Peyer's patch (tissue), 4 donors: Measurements from ENCODE around the gene PLPP4. TPM values are rescaled to one million over a fixed set of nuclear protein-coding genes. Genes with fewer than 3 reads are reported as not detected.

Experiments used
- DNase-seq, 3 donors: peaks; one replicate each; pipeline ENCODE4 v3.0.0-alpha.2; 2017 to 2019
- H3K27ac ChIP-seq, 4 donors: fragments of 200-600 bp; sonication (generic); one replicate each; pipeline ENCODE4 v1.5.1; 2016 to 2019
- H3K27me3 ChIP-seq, 2 donors: fragments of 200-600 bp; sonication (generic); one replicate each; pipeline ENCODE4 v1.5.1; 2019
- H3K36me3 ChIP-seq, 3 donors: fragments of 200-600 bp; sonication (generic); one replicate each; pipeline ENCODE4 v1.5.1; 2016 to 2019
- H3K4me1 ChIP-seq, 4 donors: fragments of 200-600 bp; sonication (generic); one replicate each; pipeline ENCODE4 v1.5.1; 2016 to 2019
- H3K4me3 ChIP-seq, 4 donors: fragments of 200-600 bp; sonication (generic); 1 replicate in 3 of 4; 2 replicates in 1 of 4; pipeline ENCODE4 v1.5.1; 2016 to 2019; ENCODE audit warnings: mild to moderate bottlenecking in 1 of 4
- H3K9me3 ChIP-seq, 4 donors: fragments of 200-600 bp; sonication (generic); one replicate each; pipeline ENCODE4 v1.5.1; 2016 to 2019; ENCODE audit warnings: mild to moderate bottlenecking in 1 of 4
- CTCF ChIP-seq, 6 experiments: fragments of 450-650 bp in 4 of 6; fragments of 200-600 bp in 2 of 6; sonication (generic) in 1 of 6; IDR thresholded peaks; one replicate each; pipeline ENCODE4 v1.5.1; 2017 to 2019; ENCODE audit warnings: antibody characterized with exemption in 6 of 6, mild to moderate bottlenecking in 3 of 6, moderate library complexity in 1 of 6
- POLR2A ChIP-seq, 2 donors: fragments of 450-650 bp; IDR thresholded peaks; one replicate each; pipeline ENCODE4 v1.5.1; 2017; ENCODE audit warnings: antibody characterized with exemption in 2 of 2, mild to moderate bottlenecking in 2 of 2, moderate library complexity in 2 of 2
- total RNA-seq, 4 donors: library from RNA; depleted of rRNA; stranded (reverse); fragments of >200 nt; gene quantifications; one replicate each; pipeline ENCODE4 v1.1.0, GENCODE V29; 2016

PLPP4 gene
- total RNA-seq, 4 donors from 2014 or later: 1.3 TPM; not detected in 3

- TF ChIP-seq POLR2A (IDR thresholded peaks at IDR 0.05) (no peak), CTCF (IDR thresholded peaks at IDR 0.05) (no peak)
Observed at GRCh38 chr10:120490288-120490687, 33.3 kb downstream of the PLPP4 start.

GRCh38 chr10:120492346-120492745 is 35.3 kb downstream of the PLPP4 start:
- Histone ChIP-seq H3K9me3 (no peaks in the 10 kb centered on the region), H3K27me3 (no peaks in the 10 kb centered on the region), H3K4me1 (no peaks in the 10 kb centered on the region), H3K4me3 (no peak overlapping the region), H3K27ac (no peak overlapping the region), H3K36me3 (no peaks in the 10 kb centered on the region)
- no peak for DNase-seq
- TF ChIP-seq POLR2A (IDR thresholded peaks at IDR 0.05) (no peak), CTCF (IDR thresholded peaks at IDR 0.05) (no peak)

More at GRCh38 chr10:120490288-120490687, 33.3 kb downstream of the PLPP4 start:
- Histone ChIP-seq H3K4me3 (no peak overlapping the region), H3K9me3 (no peaks in the 10 kb centered on the region), H3K4me1 (no peaks in the 10 kb centered on the region), H3K36me3 (no peaks in the 10 kb centered on the region), H3K27ac (no peak overlapping the region), H3K27me3 (no peaks in the 10 kb centered on the region)
- no peak for DNase-seq

GRCh38 chr10:120493411-120494312 is 36.6 kb downstream of the PLPP4 start:
- H3K4me3 ChIP-seq: no peak overlapping the region
- TF ChIP-seq POLR2A (IDR thresholded peaks at IDR 0.05) (no peak), CTCF (IDR thresholded peaks at IDR 0.05) (no peak)
- H3K9me3 ChIP-seq: no peaks in the 10 kb centered on the region
- no peaks in the 10 kb centered on the region for H3K27me3 ChIP-seq
- DNase-seq: no peak
- no peaks in the 10 kb centered on the region for H3K4me1 ChIP-seq
- H3K27ac ChIP-seq: no peak overlapping the region
- no peaks in the 10 kb centered on the region for H3K36me3 ChIP-seq

GRCh38 chr10:120494313-120494710 is 37.3 kb downstream of the PLPP4 start:
- TF ChIP-seq POLR2A (IDR thresholded peaks at IDR 0.05) (no peak), CTCF (IDR thresholded peaks at IDR 0.05) (no peak)
- H3K27me3 ChIP-seq: no peaks in the 10 kb centered on the region
- H3K4me3 ChIP-seq: no peak overlapping the region
- H3K27ac ChIP-seq: no peak overlapping the region
- no peaks in the 10 kb centered on the region for H3K36me3 ChIP-seq
- DNase-seq: no peak
- H3K4me1 ChIP-seq: no peaks in the 10 kb centered on the region
- H3K9me3 ChIP-seq: no peaks in the 10 kb centered on the region

- no peak for TF ChIP-seq POLR2A (IDR thresholded peaks at IDR 0.05)
- no peak for TF ChIP-seq CTCF (IDR thresholded peaks at IDR 0.05)
- Histone ChIP-seq H3K4me1 (no peaks in the 10 kb centered on the region), H3K4me3 (no peak overlapping the region), H3K36me3 (no peaks in the 10 kb centered on the region), H3K27me3 (no peaks in the 10 kb centered on the region), H3K27ac (no peak overlapping the region), H3K9me3 (no peaks in the 10 kb centered on the region)
- no peak for DNase-seq
Observed at GRCh38 chr10:120495226-120496009, 38.4 kb downstream of the PLPP4 start.
